IPS-NIHi11 (cell line): ENCODE results near the gene PRKACA.

Experiments used
- DNase-seq: peaks from one replicate; pipeline ENCODE4 v3.0.0; 2012; ENCODE audit warnings: mixed read lengths, low spot score

The PRKACA gene

DNA sequence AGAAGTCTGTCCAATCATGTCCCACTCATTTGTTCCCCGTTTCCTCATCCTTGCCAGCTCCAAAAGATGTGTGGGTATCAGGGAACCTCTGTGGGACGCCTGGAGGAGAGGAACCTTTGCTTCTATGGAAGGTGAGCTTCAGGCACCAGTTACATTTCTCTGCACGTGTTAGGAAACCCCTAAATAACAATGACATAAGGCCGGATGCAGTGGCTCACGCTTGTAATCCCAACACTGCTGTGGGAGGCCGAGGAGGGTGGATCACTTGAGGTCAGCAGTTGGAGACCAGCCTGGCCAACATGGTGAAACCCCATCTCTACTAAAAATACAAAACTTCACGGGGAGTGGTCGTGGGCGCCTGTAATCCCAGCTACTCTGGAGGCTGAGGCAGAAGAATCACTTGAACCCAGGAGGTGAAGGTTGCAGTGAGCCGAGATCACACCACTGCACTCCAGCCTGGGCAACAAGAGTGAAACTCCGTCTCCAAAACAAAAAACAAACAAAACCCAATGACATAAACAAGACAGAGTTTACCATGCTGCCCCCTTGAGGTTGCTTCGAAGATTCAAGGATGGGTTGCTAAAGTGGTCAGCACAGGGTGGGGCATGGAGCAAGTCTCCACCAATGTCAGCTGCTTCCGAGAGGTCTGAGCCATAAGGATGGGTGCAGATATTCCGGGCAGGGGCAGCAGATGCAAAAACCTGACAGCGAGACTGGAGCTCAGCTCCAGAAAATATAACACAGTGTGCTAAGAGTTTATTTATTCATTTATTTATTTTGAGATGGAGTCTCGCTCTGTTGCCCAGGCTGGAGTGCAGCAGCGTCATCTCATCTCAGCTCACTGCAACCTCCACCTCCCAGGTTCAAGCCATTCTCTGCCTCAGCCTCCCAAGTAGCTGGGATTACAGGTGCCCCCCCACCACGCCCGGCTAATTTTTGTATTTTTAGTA is 74.6 kb downstream of the PRKACA start:
- peak; percentile 78 for DNase-seq
